DMS53 treated with DMSO at 0.1 percent for 48 hours (cell line): ENCODE results near the gene GADD45B.
"Not testable (repeated sequence)": the region's sequence is repeated elsewhere in the genome, so short reads cannot be mapped to it uniquely, and the experiment has no call there.

Experiments used
- DNase-seq: peaks from one replicate; lab custom pipeline; 2025; ENCODE audit not compliant: unreplicated experiment; lab: John Stamatoyannopoulos, UW

GADD45B gene

GRCh38 chr19:2487842-2488241 is 11.9 kb downstream of the GADD45B start:
- DNase-seq = no peak

- no peak for DNase-seq
Measured at GRCh38 chr19:2488405-2488941, 12.5 kb downstream of the GADD45B start.

GRCh38 chr19:2488942-2489731 is 13.2 kb downstream of the GADD45B start:
- DNase-seq = peak; percentile 35

- DNase-seq = no peak
Measured at GRCh38 chr19:2490659-2491058, 14.7 kb downstream of the GADD45B start.

- DNase-seq = peak; percentile 44
Measured at GRCh38 chr19:2491130-2491801, 15.3 kb downstream of the GADD45B start.

- DNase-seq = no peak
Measured at GRCh38 chr19:2492870-2493269, 16.9 kb downstream of the GADD45B start.

- not testable (repeated sequence) for DNase-seq
Measured at GRCh38 chr19:2493448-2493847, 17.5 kb downstream of the GADD45B start.

DNA sequence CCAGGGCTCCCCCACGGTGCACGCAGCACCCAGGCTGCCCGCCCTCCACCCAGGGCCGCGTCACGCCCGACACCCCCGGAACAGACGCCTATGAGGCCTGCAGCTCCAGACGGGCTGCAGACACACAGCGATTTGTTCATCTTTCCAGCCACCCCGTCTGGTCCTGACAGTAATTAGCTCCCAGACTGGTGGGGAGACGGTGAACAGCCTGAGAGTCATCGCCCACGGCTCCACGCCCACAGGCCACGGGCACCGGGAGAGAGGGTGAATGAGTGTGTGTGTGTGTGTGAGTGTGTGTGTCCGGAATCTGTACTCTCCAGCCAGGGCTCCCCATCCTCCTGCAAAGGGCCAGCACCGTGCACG is 18.1 kb downstream of the GADD45B start:
- DNase-seq = no peak

- DNase-seq = no peak
Measured at GRCh38 chr19:2494447-2495129, 18.7 kb downstream of the GADD45B start.

DNA sequence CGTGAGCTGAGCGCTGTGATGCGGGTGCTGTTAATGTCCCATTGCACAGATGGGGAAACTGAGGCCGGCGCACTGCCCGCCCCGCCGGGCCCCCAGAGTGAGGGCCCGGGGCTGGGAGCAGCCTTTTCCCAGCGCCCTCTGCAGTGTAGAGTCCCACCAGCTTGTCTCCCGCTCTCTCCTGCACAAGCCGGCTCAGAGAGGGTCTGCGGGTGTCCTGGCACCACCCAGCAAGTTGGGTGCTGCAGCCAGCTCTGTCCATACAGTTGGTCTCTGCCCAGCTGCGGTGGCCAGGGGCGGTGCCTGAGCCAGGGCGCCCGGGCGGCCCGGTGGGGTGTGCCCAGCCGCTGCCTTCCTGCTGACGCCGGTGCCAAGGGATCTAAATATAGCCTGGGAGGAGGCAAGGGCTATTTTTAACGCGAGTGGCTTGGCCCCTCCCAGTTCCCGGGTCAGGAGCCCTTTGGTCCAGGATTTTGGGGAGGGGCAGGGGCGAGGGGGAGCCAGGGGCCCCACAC is 19.3 kb downstream of the GADD45B start:
- peak; percentile 22 for DNase-seq

DNA sequence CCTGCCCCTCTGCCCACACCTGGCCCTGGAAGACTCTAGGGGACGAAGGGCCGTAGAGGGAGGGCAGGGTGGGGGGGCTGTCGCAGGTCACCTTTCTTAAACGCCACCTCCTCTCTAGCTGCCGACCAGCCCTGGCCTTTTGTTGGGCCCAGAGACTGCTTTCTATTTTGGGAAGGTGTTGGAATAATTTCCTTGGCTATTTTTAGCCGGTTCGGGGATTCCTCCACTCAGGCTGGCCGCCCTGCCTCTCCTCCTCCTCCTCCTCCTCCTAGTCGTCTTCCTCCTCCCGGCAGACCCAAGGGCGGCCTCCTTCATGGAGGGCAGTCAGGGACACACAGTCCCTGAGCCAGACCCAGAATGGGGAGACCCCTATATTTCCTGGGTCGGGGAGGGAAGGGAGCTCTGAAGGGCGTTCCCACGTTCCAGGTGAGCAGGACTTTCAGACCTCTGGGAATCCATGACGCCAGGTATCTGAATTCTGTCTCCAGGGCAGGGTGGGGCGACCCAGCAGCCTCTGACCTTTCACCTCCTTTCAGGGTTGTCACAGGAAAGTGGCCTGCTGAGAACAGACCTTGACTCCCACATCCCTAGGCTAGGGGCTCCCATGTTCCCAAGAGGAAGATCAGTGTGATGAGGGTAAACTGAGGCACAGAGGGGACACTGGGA is 19.9 kb downstream of the GADD45B start:
- DNase-seq = no peak

GRCh38 chr19:2497186-2497585 is 21.3 kb downstream of the GADD45B start:
- no peak for DNase-seq

- DNase-seq = no peak
Measured at GRCh38 chr19:2500156-2500555, 24.2 kb downstream of the GADD45B start.

DNA sequence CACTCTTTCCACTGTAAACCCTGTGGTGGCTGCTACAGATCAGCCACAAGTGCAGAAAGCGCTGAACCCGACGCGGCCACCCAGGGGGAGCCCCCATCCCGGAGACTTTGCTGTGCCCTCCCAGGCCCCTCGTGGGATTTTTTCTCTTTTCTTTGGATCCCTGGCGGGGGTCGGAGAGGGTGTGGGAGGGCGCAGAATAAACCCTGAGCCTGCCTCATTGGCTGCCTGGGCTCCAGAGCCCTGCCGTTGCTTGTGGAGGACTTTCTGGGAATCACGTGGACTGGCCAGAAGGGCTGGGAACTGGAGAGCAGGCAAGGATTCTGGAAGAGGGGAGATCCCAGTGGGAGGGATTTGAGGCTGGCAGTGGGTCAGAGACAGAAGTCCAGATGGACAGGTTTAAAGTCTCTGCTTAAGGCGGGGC is 24.9 kb downstream of the GADD45B start:
- DNase-seq = no peak

DNA sequence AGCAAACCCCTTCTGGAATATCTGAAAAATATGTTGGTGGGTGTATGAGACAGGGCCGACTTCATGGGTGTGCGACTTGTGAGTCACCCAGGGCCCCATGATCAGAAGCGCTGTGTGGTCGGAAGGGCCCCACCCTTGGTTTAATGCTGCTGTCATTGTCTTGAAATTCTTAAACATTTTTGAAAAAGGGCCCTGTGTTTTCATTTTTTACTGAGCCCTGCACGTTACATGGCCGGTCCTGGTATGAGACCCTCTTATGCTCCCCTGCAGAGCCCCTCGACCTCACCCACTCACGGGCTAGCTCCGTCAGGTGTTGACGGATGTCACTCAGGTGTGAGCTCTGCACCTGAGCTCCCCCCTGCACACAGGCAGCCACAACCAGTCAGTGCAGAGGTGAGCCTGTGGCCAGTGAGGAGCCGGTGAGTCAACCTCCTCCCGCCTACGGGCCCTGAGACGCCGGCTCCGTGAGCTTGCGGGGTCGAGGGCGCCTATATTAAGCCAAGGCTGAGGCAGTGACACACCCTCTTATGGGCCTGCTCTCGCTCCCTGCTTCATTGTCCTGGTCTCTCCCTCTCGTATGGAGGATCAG is 27.7 kb downstream of the GADD45B start:
- DNase-seq = no peak

- not testable (repeated sequence) for DNase-seq
Measured at GRCh38 chr19:2506656-2507055, 30.7 kb downstream of the GADD45B start.

DNA sequence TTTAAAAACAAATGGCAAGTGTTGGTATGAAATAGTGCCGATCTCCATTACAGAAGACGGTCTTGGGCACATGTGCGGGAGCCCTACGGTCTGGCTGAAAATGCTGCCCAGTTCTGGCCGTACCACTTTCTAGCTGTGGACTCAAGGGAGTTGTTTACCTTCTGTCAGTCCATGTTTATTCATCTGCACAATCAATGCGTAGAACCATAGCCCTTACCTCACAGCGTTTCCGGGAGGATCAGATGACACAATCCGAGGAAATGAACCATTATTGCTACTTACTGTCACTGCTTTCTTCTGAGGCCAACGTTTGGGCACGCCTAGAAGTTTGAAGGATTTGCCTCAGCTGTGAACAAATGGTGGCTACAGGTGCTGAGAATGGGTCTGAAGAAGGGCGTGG is 31.2 kb downstream of the GADD45B start:
- DNase-seq = peak; percentile 90

DNA sequence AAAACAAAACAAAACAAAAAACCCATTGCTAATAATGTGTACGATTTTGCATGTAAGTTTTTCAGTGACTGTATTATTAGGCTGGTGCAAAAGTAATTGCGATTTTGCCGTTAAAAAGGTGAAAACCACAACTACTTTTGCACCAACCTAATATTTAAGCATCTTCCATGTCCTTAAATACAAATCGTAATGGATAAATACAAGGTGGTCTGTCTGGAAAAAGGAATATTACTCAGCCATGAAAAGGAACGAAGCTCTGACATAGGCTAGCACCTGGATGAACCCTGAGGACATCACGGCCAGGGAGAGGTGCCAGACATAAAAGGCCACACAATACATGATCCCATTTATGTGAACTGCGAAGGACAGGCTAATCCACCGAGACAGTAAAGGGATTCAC is 33.2 kb downstream of the GADD45B start:
- DNase-seq = no peak

DNA sequence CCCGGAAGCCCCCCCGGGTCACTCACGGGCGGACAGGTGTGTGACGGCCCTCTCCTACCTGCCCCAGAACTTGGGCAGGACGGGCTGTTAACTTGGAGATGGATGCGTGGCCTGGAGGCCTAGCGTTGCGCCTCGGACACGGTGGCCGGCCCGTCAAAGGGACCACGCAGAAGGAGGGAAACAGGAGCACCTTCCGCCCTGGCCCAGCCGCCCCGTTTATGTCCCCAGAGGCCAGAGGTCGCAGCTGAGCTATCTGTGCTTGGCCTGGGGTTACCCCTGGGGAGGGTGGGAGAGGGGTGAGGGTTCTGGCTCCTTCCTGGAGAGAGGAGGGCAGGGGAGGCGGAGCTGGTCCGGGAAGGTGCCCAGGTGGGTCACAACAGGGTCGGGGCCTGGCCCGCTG is 35.6 kb downstream of the GADD45B start:
- DNase-seq = no peak

DNA sequence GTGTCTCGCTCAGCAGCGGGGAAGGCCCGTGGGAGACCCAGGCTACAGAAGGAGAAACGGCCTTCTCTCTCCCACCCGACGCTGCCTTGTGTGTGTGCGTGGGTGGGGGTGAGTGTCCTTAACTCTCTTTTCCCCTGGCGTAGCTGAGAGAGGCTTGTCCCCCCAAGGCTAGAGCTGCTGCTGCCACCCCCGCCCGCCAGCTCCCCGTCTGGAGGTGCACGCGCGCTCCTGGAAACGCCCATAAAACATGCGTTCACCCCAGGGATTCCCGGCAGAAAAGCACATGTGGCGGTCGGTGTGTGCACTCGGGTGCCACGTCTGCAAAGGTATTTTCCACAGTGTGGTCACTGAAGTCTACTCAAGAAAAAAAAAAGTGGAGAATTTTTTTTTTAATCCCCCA is 36.1 kb downstream of the GADD45B start:
- DNase-seq = no peak
